A204.1 (cell line): Measurements from ENCODE around the gene PRR36.
"Not testable (repeated sequence)": the region's sequence is repeated elsewhere in the genome, so short reads cannot be mapped to it uniquely, and the experiment has no call there.

Source experiments
- FAIRE-seq: peaks from 2 replicates; lab custom pipeline; 2012; peaks lifted over from hg19 to GRCh38; lab: Jason Lieb, UNC

Gene PRR36

DNA sequence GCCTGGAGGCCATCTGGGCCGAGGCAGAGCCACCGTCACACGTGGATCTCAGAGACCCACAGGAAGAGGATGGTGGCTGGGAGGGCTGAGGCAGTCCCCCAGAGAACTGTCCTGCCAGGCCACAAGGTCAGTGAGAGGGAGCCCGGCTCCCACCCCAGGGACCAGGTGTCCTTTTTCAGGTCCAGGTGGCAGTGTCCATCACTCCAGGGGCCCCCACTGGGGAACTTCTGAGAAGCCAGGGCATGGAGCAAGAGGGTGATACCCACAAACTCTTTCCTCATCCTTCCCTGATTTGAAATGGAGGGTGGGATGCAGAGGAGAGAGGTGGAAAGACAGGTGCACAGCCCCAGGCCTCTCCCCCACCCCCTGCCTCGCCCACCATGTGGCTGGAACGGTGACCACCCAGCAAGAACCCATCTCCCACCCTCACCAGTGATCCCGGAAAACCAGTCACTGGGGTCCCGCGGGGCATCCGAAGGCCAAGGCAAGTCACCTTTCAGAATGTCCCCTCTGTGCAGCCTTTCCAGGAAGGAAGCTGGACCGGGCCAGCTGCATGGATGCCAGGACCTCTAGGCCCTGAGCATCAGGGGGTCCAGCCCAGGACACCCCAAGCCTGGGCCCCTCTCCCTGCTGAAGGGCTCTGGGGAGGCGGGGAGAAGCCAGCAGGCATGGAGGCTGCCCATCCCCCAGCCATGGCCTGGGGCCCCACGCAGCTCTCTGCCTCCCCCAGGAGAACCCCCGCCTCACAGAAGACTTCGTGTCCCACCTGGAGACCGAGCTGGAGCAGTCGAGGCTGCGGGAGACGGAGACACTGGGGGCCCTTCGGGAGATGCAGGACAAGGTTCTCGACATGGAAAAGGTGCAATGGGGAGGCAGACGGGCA, 14.1 kb downstream of the PRR36 start:
- FAIRE-seq, result no peak

DNA sequence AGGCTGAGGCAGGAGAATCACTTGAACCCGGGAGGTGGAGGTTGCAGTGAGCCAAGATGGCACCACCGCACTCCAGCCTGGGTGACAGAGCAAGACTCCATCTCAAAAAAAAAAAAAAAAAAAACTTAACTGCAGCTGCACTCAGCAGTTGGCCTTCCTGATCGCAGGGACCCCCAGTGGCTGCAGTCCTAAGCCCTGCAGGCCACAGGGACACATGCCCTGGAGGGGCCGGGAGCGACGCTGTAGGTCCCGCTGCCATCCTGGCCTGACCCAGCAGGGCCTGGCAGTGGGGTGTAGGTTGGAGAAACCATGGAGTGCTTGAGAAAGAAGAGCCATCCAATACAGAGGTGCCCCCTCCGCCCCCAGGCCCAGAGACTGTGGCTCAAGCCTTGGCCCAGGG, 15.1 kb downstream of the PRR36 start:
- FAIRE-seq, result not testable (repeated sequence)

DNA sequence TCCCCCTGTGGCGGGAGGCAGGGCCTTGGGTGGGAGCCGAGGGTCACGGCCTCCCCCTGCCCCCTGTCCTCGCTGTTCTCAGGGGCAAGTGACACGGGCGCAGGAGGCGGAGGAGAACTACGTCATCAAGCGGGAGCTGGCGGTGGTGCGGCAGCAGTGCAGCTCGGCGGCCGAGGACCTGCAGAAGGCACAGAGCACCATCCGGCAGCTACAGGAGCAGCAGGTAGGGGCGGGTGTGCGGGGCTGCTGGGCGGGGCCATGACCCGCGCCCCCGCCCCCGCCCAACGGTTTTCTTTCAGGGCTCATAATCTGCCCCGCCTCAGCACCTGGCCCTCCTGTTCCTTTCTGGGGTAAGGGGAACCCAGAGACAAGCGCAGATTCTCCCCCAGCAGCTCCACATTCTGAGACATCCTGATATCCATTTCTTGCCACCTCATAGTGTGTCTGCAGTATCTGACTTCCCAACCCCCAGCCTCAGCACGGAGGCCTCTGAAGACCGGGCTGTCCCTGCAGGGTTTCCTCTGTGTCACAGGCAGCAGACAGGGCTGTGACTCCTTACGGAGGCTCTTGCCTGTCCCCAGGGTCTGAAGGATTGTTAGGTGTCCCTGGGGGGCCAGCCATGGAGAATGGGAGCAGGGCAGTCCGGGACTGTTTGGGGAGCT, 15.9 kb downstream of the PRR36 start:
- no peak for FAIRE-seq

DNA sequence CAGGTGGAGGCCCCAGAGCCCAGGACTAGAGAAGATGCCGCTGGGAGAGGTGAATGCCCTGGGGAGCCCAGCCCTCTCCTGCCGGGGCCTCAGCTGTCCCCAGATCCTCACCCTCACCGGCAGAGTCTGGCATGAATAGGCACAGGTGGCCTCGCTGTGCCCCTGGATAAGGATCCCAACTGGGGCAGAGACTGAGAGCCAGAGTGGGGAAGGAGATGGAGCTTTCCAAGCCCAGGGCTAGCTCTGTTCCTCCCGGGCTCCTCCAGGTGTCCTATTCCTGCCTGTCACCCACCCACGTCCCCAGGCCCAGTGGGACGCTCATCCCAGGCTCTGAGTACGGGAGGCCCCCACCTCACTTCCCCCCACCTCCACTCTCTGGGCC, 16.5 kb downstream of the PRR36 start:
- FAIRE-seq, result no peak

DNA sequence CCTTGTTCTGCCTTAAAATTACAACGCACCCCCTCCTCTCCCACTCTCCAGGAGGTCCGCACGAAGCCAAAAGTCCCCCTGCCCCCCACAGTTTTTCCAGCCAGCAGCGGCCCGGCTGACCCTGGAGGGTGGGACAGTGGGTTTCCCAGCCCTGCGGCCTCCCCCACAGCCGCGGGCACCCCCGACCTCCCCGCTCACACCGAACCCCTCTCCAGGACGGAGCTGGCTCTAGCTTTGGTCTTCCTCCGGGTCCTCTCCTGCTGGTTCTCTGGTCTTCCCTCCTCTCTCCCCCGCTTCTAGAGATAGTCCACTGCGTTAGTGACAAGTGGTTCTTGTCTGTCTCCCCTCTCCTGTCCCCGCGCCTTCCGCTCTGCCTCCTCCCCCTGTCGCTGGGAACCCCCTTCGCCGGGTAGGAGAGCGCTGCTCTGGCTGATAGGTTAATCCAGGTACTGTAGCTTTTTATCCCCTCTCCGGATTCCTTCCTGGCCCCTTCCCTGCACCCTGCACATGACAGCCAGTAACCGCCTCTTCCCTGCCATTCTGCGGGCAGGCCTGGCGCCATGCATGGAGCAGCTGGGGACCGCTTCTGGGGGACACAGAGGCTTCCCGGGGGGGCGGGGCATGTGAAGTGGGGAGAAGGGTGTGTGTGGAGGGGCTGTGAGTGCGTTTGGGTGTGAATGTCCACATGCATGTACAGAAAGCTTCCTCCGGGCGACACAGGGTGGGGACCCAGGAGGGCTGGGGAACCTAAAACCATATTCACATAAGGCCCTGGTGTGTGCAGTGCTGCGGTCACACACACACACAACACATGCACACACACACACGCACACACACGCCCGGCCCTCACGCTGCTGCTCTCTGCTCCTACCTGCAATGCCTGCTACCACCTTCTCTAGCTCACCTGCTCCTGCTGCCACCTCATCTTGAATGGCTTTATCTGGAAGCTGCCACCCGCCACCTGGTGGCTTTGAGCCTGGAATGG, 17.2 kb downstream of the PRR36 start:
- FAIRE-seq, result no peak

DNA sequence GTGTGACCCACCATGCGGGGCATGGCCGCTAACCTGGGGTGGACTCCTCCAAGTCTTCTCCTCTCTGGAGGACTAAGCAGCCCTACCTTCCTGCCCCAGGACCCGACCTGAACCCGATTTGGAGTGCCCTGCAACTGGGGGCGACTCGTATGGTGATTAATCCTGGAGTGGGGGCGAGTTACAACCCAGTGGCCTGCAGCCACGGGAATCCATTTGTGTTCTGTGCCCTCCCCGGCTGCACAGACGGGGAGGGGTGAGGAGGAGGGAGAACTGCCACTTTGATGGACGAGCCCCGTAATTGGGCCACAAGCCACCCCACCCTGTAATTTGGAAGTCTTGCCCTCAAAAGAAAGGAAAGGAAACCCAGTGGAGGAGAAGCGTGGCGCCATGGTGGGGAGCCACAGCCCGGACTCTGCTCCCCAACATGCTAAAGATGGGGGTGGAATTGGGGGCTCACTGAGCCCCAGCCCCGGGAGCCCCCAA, 18.0 kb downstream of the PRR36 start:
- FAIRE-seq, result no peak

DNA sequence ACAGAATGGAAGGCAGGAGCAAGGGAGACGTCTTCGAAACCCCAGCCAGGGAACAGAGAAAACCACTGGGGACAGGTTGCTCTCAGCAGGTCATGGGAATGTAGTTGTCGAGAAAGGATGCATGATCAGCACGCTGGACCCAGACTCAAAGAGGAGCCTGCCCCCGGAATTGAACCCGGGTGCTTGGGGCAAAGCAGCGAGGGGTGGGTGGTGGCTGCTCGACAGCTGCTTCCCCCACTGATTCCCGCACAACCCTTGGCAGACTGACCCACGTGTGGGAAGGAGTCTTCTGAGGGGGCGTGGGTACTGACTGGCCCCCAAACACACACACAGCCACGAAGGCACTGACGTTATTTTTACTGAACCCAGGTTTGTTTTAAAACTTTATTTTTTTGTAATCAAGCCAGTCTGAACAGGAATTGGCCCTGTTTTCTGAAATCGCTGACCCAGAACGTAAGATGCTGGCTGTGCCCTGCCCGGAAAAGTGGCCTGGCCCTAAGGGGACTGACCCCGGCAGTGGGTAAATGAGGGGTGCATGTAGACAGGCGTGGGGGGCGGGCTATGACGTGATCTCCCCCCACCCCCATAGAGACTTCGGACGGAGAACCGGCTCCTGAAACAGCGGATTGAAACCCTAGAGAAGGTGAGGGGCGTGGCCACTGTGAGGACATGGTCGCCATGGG, 18.6 kb downstream of the PRR36 start:
- no peak for FAIRE-seq

DNA sequence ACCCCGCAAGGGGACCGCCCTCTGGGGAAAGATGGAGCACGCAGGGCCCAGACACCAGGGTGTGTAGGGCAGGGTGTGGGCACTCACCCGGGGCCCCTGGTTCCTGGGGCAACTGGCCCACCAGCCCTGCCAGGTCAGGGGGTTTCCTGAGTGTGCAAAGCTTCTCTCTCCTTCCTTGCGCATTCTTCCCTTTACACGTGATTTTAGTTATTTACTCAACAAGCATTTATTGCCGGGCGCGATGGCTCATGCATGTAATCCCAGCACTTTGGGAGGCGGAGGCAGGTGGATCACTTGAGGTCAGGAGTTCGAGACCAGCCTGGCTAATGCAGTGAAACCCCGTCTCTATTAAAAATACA, 20.4 kb downstream of the PRR36 start:
- FAIRE-seq, result no peak

DNA sequence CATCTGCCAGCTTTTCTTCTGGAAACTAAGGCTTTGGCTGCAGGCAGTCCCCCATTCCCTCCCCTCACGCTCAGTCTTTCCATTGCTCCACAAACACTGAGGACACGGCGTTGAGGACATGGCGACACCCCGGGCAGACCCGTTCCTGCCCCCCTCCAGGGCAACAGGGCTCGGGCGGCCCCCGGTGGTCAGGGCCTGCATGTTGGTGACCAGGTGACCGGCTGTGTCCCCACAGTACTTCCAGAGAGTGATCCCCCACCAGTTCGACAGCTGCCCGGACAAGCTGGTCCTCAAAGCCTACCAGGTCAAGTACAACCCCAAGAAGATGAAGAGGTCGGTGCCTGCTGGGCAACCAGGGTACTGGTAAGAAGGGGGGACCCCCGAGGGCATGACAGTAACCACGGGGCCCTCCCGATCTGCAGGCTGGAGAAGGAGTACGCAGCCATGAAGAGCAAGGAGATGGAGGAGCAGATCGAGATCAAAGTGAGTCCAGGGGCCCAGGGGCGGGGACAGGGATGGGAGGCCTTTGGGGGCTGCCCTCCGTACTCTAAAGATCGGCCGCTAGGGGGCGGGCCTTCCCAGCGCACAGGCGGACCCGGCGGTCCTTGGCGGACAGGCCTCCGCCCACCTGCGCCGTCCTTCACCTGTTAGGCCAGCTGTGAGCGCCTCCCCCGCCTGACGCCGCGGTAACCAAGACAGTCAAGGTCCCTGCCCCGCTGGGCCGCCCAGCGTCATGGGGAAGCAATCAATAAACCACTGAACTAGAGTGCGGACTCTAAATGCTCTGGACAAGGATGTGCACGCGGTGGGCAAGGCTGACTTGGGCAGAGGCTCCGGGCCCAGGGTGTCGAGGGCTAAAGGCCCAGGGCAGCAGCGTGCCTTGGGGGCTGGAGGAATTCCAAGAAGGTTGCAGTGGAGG, 21.1 kb downstream of the PRR36 start:
- no peak for FAIRE-seq

DNA sequence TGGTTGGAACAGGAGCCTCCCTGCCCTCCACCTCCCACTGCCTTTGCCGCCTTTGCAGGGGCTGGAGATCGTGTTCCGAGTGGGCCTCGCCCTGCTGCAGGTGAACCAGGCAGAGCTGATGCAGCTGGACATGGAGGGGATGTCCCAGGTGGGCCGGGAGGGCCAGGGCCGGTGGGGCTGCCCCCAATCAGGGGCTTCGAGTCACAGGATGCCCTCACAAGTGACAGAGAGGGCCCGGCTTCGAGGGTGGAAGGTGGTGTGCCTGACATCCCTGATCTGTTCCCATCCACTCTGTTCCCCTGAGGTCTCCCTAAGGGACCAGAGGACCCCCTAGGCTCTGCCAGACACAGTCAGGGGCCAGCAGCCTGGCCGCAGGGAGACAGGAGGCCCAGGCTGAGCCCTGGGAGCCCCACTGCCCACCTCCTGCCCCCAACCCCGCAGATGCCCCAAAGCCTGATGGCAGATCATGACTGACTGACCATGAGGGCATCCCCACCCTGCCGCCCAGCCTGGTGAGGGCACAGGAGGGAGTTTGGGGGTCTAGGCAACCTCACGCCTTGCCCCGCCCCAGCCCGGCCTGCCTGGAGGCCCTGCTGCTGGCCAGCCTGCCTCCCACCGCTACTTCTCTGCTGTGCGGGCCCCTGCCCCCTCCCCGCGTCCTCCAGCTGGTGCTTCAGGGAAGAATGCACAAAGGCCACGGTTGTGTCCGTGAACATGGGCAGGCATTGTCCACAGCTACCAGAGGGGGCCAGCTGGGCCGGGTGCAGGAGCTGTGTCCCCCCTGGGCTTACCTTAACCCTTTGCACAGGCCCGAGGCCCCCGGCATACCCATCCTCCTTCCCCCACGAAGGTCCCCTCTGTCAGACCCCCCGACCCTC, 22.3 kb downstream of the PRR36 start:
- FAIRE-seq, result no peak

DNA sequence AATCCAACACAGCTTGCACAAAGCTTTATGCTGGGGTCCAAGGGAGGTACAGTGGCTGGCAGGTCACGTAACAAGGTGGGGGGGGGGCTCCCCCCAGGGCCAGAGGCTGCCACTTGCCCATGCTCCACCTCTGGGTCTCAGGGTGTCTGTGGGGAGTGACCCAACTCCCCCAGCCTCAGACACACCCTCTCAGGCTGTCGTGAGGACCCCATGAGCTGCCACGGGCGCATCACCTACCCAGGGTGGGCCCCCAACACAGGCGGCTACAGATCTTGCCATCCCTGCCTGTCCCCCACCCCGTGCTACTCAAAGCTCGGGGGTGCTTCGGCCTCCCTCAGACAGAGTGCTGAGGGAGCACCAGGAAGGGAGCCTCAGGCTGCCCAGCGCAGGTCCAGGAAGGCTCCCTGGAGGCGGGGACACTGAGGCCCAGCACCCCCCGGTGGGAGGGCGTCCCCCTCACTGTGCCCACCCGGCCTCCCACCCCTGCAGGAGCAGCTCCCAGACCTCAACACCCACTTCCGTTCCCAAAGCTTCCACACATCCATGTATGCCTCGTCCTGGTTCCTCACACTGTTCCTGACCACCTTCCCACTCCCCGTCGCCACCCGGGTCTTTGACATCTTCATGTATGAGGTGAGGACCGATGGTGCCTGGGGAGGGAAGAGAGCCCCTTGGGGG, 23.1 kb downstream of the PRR36 start:
- no peak for FAIRE-seq

DNA sequence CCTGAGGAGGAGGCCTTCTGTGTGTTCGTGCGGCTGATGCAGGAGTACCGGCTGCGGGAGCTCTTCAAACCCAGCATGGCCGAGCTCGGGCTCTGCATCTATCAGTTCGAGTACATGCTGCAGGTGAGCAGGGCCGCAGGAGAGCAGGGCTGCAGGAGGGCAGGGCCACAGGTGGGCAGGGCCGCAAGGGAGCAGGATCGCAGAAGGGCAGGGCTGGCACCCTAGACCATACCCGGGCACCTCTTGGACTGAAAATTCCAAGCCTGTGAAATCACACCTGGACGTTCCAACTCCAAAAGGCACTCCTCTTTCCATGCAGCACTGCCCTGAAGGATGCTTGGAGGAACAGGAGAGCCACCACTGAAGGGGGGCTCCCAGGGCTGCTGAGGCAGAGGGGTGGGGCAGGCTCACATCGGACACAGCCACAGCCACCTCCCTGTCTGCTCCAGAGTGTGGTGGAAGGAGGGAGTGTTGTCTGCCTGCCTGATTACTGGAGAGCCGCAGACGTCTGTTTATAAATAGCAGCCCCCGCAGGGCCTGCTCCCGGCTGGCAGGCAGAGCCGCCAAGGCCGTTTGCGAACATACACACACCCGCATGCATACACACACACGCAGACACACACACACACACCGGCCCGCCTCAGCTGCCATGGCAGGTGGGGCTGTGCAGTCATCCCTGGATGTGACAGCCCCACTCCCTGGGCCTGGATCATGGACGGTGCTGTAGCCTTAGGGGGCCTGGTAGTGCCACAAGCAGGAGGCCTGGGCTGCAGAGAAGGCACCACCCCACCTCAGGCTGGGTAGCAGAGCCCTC, 24.0 kb downstream of the PRR36 start:
- no peak for FAIRE-seq

DNA sequence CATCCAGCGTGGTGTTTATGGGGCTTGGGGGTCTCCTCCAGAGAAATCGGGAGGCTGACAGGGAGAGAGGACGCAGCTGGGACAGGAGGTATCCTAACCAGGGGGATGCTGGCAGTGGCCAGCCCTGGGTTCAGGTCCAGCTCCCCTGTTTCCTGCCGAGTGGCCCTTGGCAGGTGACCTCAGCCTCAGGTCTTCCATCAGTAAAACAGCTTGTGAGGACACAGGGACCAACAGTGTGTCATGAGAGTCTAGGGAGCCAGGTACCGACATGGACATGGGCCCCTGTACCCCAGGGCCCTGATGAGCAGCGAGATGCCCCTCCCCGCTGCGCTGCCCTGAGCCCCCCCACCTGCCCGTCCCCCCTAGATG, 24.6 kb downstream of the PRR36 start:
- FAIRE-seq, result no peak

DNA sequence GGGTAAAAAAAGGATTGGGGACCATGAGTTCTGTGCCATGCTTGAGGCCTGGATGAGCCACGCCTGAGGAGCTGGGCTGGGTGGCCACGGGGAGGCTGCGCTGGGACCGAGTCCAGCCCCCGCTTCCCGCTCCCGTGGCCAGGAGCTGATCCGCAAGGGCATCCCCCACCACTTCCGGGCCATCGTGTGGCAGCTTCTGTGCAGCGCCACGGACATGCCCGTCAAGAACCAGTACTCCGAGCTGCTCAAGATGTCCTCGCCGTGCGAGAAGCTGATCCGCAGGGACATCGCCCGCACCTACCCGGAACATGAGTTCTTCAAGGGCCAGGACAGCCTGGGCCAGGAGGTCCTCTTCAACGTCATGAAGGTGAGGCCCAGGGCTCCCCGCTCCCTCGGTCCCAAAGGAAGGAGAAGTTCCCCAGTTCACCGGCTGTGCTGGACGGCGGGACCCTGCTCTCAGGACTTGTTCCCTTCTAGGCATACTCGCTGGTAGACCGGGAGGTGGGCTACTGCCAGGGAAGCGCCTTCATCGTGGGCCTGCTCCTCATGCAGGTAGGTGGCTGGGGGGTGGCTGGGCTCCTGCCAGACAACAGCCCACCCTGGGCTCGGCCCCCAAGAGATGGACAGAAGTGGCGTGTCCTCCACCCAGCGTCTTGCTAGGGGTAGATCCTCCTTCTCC, 25.3 kb downstream of the PRR36 start:
- FAIRE-seq, result no peak

DNA sequence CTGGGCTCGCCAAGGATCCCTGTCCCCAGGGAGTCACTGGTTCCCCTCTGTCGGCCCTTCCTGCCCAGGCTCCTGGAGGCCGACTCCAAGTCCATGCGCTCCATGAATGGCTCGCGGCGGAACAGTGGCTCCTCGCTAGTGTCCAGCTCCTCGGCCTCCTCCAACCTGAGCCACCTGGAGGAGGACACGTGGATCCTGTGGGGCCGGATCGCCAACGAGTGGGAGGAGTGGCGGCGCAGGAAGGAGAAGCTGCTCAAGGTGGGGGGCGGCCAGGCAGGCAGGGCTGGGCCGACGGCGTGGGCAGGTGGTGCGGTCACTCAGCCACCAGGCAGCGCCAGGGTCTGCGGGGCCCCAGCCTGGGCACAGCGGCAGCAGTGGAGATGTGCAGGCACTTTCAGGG, 26.5 kb downstream of the PRR36 start:
- FAIRE-seq, result no peak

DNA sequence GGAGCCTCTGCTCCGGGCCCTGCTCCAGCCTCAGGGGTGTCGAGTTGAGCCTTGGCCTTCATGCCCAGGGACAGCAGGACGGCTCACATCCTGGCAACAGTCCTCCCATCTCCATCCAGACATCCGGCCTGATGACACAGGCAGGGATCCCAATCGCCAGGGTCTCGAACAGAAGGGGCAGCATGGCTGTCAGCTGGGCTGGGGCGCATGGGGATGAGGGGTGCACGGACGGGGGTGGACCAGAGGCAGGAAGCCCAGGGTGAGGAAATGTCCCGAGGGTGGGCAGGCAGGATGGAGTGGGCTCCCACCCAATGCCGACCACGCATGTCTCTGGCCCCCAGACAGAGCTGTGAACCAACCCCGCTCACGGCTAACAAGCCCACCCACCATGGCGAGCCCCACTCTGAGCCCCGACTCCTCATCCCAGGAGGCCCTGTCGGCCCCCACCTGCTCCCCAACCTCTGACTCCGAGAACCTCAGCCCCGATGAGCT, 28.0 kb downstream of the PRR36 start:
- no peak for FAIRE-seq

DNA sequence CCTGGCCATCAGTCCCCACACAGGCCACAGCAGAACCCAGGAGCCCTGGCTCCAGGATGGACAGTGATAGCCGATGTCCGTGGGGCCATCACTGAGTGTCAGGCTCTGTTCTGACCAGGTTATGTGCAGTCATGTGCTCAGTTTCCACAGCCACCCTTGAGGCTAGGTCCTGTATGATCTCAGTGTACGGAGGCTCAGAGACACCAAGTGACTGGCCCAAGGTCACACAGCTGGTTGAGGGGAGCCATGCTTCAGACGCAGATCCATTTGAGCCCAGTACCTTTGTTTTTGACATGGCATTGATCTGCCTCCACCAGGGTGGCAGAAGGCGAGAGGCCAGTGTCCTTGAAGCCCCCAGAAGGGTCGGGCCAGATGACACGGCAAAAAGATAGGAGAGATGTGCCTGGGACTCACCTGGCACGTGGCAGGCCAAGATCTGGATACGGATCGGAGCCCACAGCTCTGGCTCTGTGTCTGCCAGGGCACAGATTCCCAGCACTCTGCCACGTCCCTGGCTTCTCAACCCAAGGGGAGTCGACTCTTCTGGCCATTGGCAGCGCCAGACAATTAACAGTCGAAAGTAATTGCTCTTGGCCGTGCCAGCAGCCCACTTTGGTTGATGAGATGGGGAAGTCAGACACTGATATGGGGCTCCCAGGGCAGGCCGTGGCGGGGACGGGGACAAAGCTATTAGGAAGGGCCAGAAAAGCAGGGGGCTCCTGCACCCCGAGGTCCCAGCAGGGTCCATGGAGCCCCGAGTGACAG, 28.6 kb downstream of the PRR36 start:
- FAIRE-seq, result no peak
